Cortex of kidney (tissue), 1 donor: ENCODE data around the gene TMUB1.

Experiments
- DNase-seq: peaks from one replicate; lab custom pipeline; 2025; lab: John Stamatoyannopoulos, UW

Gene TMUB1

GRCh38 chr7:151083071-151083823, at the start of gene TMUB1:
TSS of gene TMUB1 (minus strand) at chr7:151083493. CDS start at chr7:151082563, 930 bp downstream.
- DNase-seq = no peak

- no peak for DNase-seq
Measured at GRCh38 chr7:151132461-151133205, 49.3 kb upstream of the TMUB1 start.

GRCh38 chr7:151131592-151132293, 48.5 kb upstream of the TMUB1 start:
- DNase-seq = no peak

GRCh38 chr7:151131224-151131591, 47.9 kb upstream of the TMUB1 start:
- no peak for DNase-seq

GRCh38 chr7:151130741-151131157, 47.5 kb upstream of the TMUB1 start:
- no peak for DNase-seq

GRCh38 chr7:151129960-151130591, 46.8 kb upstream of the TMUB1 start:
- DNase-seq = no peak

GRCh38 chr7:151129117-151129959, 46.0 kb upstream of the TMUB1 start:
- DNase-seq = no peak

GRCh38 chr7:151128716-151129115, 45.4 kb upstream of the TMUB1 start:
- no peak for DNase-seq

GRCh38 chr7:151128144-151128543, 44.9 kb upstream of the TMUB1 start:
- DNase-seq = no peak

GRCh38 chr7:151126491-151127137, 43.3 kb upstream of the TMUB1 start:
- no peak for DNase-seq

GRCh38 chr7:151125846-151126481, 42.7 kb upstream of the TMUB1 start:
- no peak for DNase-seq

- no peak for DNase-seq
Measured at GRCh38 chr7:151125470-151125845, 42.2 kb upstream of the TMUB1 start.

GRCh38 chr7:151124899-151125399, 41.7 kb upstream of the TMUB1 start:
- DNase-seq = no peak

- no peak for DNase-seq
Measured at GRCh38 chr7:151124481-151124880, 41.2 kb upstream of the TMUB1 start.

GRCh38 chr7:151123822-151124464, 40.6 kb upstream of the TMUB1 start:
- no peak for DNase-seq

- DNase-seq = no peak
Measured at GRCh38 chr7:151123158-151123821, 40.0 kb upstream of the TMUB1 start.

GRCh38 chr7:151122796-151123157, 39.5 kb upstream of the TMUB1 start:
- DNase-seq = no peak

GRCh38 chr7:151122276-151122675, 39.0 kb upstream of the TMUB1 start:
- no peak for DNase-seq
